Stimulated activated naive CD8-positive, alpha-beta T cell treated with anti-CD3 and anti-CD28 coated beads, Interleukin-15, Interleukin-2, amounts not matched to agents 100 U/mL and 50 U/mL, for 24 hours (primary cell): Measurements from ENCODE around the gene MMP25.
"Not testable (repeated sequence)": the region's sequence is repeated elsewhere in the genome, so short reads cannot be mapped to it uniquely, and the experiment has no call there.

Experiments used
- ATAC-seq: fragments of 150-1000 bp; cut with Tn5 transposase; one replicate; pipeline ENCODE4 v1.10.0; 2021
- DNase-seq: peaks from one replicate; pipeline ENCODE4 v3.0.0; 2021

Gene MMP25

GRCh38 chr16:3029491-3030221, 16.7 kb upstream of the MMP25 start:
- DNase-seq = peak; percentile 68
- no peak for ATAC-seq

- DNase-seq (no peak), ATAC-seq (no peak)
Observed at GRCh38 chr16:3030222-3031212, 15.8 kb upstream of the MMP25 start.

GRCh38 chr16:3032624-3033023, 13.7 kb upstream of the MMP25 start:
- DNase-seq = no peak
- ATAC-seq = no peak

GRCh38 chr16:3035289-3035971, 10.9 kb upstream of the MMP25 start:
- no peak for ATAC-seq

GRCh38 chr16:3035972-3036725, 10.2 kb upstream of the MMP25 start:
- no peak for ATAC-seq
- no peak for DNase-seq

More at GRCh38 chr16:3035289-3035971, 10.9 kb upstream of the MMP25 start:
- DNase-seq = no peak

GRCh38 chr16:3036726-3037315, 9.5 kb upstream of the MMP25 start, which contains the start of gene BICDL2:
TSS of gene BICDL2 (minus strand) at chr16:3036944. CDS start at chr16:3035496, 1,448 bp downstream.
- ATAC-seq = no peak
- DNase-seq = no peak

GRCh38 chr16:3038256-3038655, 8.1 kb upstream of the MMP25 start:
- DNase-seq = no peak
- no peak for ATAC-seq

GRCh38 chr16:3038896-3039295, 7.5 kb upstream of the MMP25 start:
- DNase-seq (no peak), ATAC-seq (no peak)

GRCh38 chr16:3042376-3042775, 4.0 kb upstream of the MMP25 start:
- ATAC-seq (no peak), DNase-seq (no peak)

- ATAC-seq = no peak
- DNase-seq = no peak
Observed at GRCh38 chr16:3044708-3045107, 1.7 kb upstream of the MMP25 start.

GRCh38 chr16:3046641-3047386, 453 bp downstream of the MMP25 start:
- DNase-seq (no peak), ATAC-seq (no peak)

- DNase-seq (no peak), ATAC-seq (no peak)
Observed at GRCh38 chr16:3047387-3047720, 993 bp downstream of the MMP25 start.

GRCh38 chr16:3049921-3050481, 3.6 kb downstream of the MMP25 start:
- ATAC-seq = no peak
- DNase-seq = no peak

GRCh38 chr16:3050487-3050886, 4.1 kb downstream of the MMP25 start:
- no peak for ATAC-seq
- DNase-seq = no peak

- no peak for ATAC-seq
Observed at GRCh38 chr16:3051009-3051408, 4.6 kb downstream of the MMP25 start.

GRCh38 chr16:3051494-3051893, 5.1 kb downstream of the MMP25 start:
- no peak for ATAC-seq
- DNase-seq = no peak

More at GRCh38 chr16:3051009-3051408, 4.6 kb downstream of the MMP25 start:
- DNase-seq = no peak

- not testable (repeated sequence) for DNase-seq
- ATAC-seq = peak; percentile 59
Observed at GRCh38 chr16:3052571-3053329, 6.4 kb downstream of the MMP25 start.

- not testable (repeated sequence) for DNase-seq
- ATAC-seq = peak; percentile 42
Observed at GRCh38 chr16:3053330-3053710, 7.0 kb downstream of the MMP25 start.

GRCh38 chr16:3054965-3055733, 8.8 kb downstream of the MMP25 start:
- DNase-seq (no peak), ATAC-seq (no peak)
